ENCODE data around the gene NEDD4. TPM values are rescaled to one million over a fixed set of nuclear protein-coding genes. Genes with fewer than 3 reads are reported as not detected.

The NEDD4 gene
- polyA plus RNA-seq, 2 of the 4 experiments (the other 2 are of a cell fraction), result 56.4 to 78.8 TPM

DNA sequence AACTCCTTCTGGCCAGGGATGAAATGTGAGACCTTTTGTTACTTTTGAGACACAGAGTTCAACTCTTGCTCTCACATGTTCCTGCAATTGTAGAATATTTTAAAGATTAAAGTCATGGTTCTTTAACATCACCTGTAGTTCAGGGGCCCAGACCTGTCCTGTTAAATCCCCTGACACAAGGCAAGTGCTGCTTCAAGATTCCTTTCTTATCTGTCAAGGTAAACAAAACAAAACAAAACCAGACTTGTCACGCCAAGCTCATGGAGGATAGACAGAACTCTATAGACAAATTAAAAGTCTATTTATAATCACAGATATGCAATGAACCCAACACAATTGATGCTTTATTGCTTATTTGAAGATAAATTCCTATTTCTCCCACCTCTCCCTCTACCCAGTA is 48.6 kb upstream of the NEDD4 start:
- FAIRE-seq, result no peak
- H3K4me2 ChIP-seq, result peak overlapping the region; percentile 9; the same call in 2 of the 3 replicates
- peak overlapping the region; percentile 80 to 87; a peak in 5 of 6 replicates for H3K27ac ChIP-seq
- H3K4me3 ChIP-seq, result no peak overlapping the region
- TF ChIP-seq RCOR1 (IDR thresholded peaks at IDR 0.05; ENCODE audit: low read depth, low read length), result no peak
- no peak for TF ChIP-seq NR3C1 (IDR thresholded peaks at IDR 0.05)
- TF ChIP-seq SMC3 (IDR thresholded peaks at IDR 0.05), result no peak
- TF ChIP-seq HES2 (IDR thresholded peaks at IDR 0.05), result no peak
- no peak for TF ChIP-seq EP300 (IDR thresholded peaks at IDR 0.05)
- no peak for ATAC-seq
- 66% methylated on average over 1 of the region's 1 CpG for WGBS (ENCODE audit: missing lambda C conversion rate)
- H3K4me1 ChIP-seq, result peaks cover 44% of the 10 kb centered on the region
- no peak for DNase-seq (ENCODE audit: low read depth in 1 of 2, low spot score in 1 of 2)
- H3K9me3 ChIP-seq, result no peaks in the 10 kb centered on the region; the same call in 2 of the 3 replicates
- ChIA-PET CTCF (interaction anchor here (1.1 to 4.5 kb wide), 4 partner anchors 11 to 203 kb away, joined by 4 to 30 read pairs (median 4); partner anchors contain the start of gene NEDD4), POLR2A (no interaction called here)

- WGBS (ENCODE audit: missing lambda C conversion rate), result 42% methylated on average over 8 of the region's 8 CpGs
- POLR2A ChIA-PET, result interaction anchor here (1.4 to 1.6 kb wide), 2 partner anchors 10 to 47 kb away, joined by 3 to 5 read pairs; partner anchors contain the start of gene NEDD4
- Histone ChIP-seq H3K27ac (peak overlapping the region; percentile 80 to 87), H3K4me1 (peaks cover 44% of the 10 kb centered on the region), H3K4me3 (no peak overlapping the region), H3K4me2 (peak overlapping the region; percentile 53), H3K9me3 (no peaks in the 10 kb centered on the region)
- ATAC-seq (peak; percentile 85 to 89), DNase-seq (ENCODE audit: low read depth in 1 of 2, low spot score in 1 of 2) (peak; percentile 66 to 90), FAIRE-seq (peak; percentile 97)
- CTCF ChIA-PET, result interaction anchor here (0.8 to 4.5 kb wide), 3 partner anchors 12 to 394 kb away, joined by 3 to 30 read pairs (median 4); no protein-coding TSS in a partner anchor
- TF ChIP-seq BHLHE40 (IDR thresholded peaks at IDR 0.05; ENCODE audit: low read depth, low read length) (peak; percentile 98), SMC3 (IDR thresholded peaks at IDR 0.05) (no peak; the same call in 2 of the 3 replicates), MAX (IDR thresholded peaks at IDR 0.05) (peak; percentile 94), NR3C1 (IDR thresholded peaks at IDR 0.05) (no peak), REST (IDR thresholded peaks at IDR 0.05) (no peak), CBX2 (IDR thresholded peaks at IDR 0.05; ENCODE audit: borderline replicate concordance, low read depth) (no peak), ZSCAN20 (CRISPR knock-in tag; IDR thresholded peaks at IDR 0.05) (no peak; the same call in none of the 2 replicates), RFX5 (IDR thresholded peaks at IDR 0.05) (no peak), POLR2A (IDR thresholded peaks at IDR 0.05; ENCODE audit: low read length) (no peak), HEYL (CRISPR knock-in tag; IDR thresholded peaks at IDR 0.05) (no peak), ESRRA (IDR thresholded peaks at IDR 0.05; ENCODE audit: borderline replicate concordance, low read length) (no peak), NPAS2 (CRISPR knock-in tag; IDR thresholded peaks at IDR 0.05; ENCODE audit: borderline replicate concordance) (0 out of 2 replicates have a peak, but pooled peaks have one; percentile 35), PHF8 (IDR thresholded peaks at IDR 0.05; ENCODE audit: borderline replicate concordance, low read depth) (no peak), FOSB (CRISPR knock-in tag; IDR thresholded peaks at IDR 0.05) (no peak), RNF2 (IDR thresholded peaks at IDR 0.05; ENCODE audit: borderline replicate concordance, low read depth) (no peak), NFE2L2 (conservative IDR thresholded peaks at IDR 0.05; ENCODE audit: low read length) (no peak), CHD2 (IDR thresholded peaks at IDR 0.05; ENCODE audit: low read length, partially characterized antibody) (no peak), RAD21 (conservative IDR thresholded peaks at IDR 0.05 in 1 of 2, IDR thresholded peaks at IDR 0.05 in 1 of 2) (peak in 1 of 2 experiments; percentile 22; a peak in 1 of 5 replicates), MAZ (IDR thresholded peaks at IDR 0.05; ENCODE audit: borderline replicate concordance, low read depth, low read length) (no peak), JUN (IDR thresholded peaks at IDR 0.05) (peak; percentile 75 to 80; a peak in 4 of 5 replicates), FOSL2 (IDR thresholded peaks at IDR 0.05) (peak; percentile 65), FOSL2 (CRISPR knock-in tag; IDR thresholded peaks at IDR 0.05) (peak; percentile 95)
- TF ChIP-seq, protein P1, sequence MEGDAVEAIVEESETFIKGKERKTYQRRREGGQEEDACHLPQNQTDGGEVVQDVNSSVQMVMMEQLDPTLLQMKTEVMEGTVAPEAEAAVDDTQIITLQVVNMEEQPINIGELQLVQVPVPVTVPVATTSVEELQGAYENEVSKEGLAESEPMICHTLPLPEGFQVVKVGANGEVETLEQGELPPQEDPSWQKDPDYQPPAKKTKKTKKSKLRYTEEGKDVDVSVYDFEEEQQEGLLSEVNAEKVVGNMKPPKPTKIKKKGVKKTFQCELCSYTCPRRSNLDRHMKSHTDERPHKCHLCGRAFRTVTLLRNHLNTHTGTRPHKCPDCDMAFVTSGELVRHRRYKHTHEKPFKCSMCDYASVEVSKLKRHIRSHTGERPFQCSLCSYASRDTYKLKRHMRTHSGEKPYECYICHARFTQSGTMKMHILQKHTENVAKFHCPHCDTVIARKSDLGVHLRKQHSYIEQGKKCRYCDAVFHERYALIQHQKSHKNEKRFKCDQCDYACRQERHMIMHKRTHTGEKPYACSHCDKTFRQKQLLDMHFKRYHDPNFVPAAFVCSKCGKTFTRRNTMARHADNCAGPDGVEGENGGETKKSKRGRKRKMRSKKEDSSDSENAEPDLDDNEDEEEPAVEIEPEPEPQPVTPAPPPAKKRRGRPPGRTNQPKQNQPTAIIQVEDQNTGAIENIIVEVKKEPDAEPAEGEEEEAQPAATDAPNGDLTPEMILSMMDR (IDR thresholded peaks at IDR 0.05), result no peak
- TF ChIP-seq, protein P2, sequence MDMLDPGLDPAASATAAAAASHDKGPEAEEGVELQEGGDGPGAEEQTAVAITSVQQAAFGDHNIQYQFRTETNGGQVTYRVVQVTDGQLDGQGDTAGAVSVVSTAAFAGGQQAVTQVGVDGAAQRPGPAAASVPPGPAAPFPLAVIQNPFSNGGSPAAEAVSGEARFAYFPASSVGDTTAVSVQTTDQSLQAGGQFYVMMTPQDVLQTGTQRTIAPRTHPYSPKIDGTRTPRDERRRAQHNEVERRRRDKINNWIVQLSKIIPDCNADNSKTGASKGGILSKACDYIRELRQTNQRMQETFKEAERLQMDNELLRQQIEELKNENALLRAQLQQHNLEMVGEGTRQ (IDR thresholded peaks at IDR 0.05), result peak; percentile 96
- TF ChIP-seq, protein P3, sequence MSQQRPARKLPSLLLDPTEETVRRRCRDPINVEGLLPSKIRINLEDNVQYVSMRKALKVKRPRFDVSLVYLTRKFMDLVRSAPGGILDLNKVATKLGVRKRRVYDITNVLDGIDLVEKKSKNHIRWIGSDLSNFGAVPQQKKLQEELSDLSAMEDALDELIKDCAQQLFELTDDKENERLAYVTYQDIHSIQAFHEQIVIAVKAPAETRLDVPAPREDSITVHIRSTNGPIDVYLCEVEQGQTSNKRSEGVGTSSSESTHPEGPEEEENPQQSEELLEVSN (IDR thresholded peaks at IDR 0.05; ENCODE audit: borderline replicate concordance, low read depth), result peak; percentile 56; the same call in 1 of the 2 replicates
These were observed 46.9 kb upstream of the NEDD4 start for GRCh38 chr15:56040081-56041035.

Measured in A549 (cell line).